ENCODE results near the gene PMFBP1. TPM values are rescaled to one million over a fixed set of nuclear protein-coding genes. Genes with fewer than 3 reads are reported as not detected.

PMFBP1 gene
- total and polyA plus RNA-seq, 2 experiments from 2014 or later, result 2.6 to 3.3 TPM

DNA sequence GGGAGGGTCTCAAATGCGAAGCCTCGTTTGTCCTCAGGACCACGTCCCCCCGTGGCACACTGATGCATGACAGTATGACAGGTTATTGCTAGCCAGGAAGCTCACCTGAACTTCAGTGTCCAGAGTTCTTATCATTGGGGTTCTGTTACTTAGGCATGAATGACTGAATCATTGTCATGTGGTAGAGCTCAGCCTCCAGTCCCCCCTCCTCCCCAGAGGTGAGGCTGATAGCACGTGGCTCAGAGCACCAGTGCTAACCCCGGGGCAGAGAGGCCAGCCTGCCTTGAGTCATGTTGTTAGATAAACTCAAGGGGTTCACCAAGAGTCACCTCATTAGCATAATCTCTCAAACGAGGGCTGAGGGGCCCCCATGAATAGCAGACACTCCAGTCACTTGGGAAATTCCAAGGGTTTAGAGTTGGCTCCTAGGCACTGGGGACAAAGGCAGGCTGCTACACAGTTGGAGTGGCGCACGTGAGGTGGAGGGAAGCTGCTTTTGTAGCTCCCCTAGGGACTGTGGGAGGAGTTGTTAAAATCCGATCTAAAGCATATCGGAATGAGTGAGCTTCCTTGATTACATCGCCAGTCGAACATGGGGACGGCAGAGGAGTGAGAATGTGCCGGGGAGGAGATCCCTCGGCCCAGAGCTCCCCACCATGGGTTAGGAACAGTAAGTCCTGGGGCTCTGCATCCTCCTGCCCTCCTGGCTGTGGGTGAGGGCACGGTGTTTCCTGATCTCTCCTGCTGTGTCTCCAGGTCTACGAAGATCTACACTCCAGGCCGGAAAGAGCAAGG, 60.1 kb downstream of the PMFBP1 start:
- no peaks in the 10 kb centered on the region for H3F3A ChIP-seq (replicated peaks; ENCODE audit: low read depth)
- Mint-ChIP-seq H3K4me1 (no peaks in the 10 kb centered on the region), H3K27ac (no peak overlapping the region), H3K27me3 (ENCODE audit: insufficient read depth, low read depth, poor library complexity) (peaks cover 2% of the 10 kb centered on the region), H3K36me3 (ENCODE audit: low read depth) (peaks cover 61% of the 10 kb centered on the region), H3K4me3 (no peak overlapping the region), H3K9me3 (no peaks in the 10 kb centered on the region)
- ATAC-seq, result no peak
- H3K4me1 ChIP-seq (ENCODE audit: insufficient read depth), result no peaks in the 10 kb centered on the region
- no peak overlapping the region for H3K4me3 ChIP-seq
- no peaks in the 10 kb centered on the region for H3K9me2 ChIP-seq (ENCODE audit: insufficient read depth)
- H3K36me3 ChIP-seq (ENCODE audit: insufficient read depth), result peaks cover 28% of the 10 kb centered on the region
- no peaks in the 10 kb centered on the region for H3K27me3 ChIP-seq (ENCODE audit: insufficient read depth)
- no peak overlapping the region for H3K27ac ChIP-seq (ENCODE audit: low read depth)
- no peak overlapping the region for H3K4me2 ChIP-seq
- H3K79me2 ChIP-seq (replicated peaks; ENCODE audit: insufficient read depth), result no peaks in the 10 kb centered on the region
- no peak overlapping the region for H2AFZ ChIP-seq
- no peak for DNase-seq (ENCODE audit: low spot score)
- TF ChIP-seq, protein P1, sequence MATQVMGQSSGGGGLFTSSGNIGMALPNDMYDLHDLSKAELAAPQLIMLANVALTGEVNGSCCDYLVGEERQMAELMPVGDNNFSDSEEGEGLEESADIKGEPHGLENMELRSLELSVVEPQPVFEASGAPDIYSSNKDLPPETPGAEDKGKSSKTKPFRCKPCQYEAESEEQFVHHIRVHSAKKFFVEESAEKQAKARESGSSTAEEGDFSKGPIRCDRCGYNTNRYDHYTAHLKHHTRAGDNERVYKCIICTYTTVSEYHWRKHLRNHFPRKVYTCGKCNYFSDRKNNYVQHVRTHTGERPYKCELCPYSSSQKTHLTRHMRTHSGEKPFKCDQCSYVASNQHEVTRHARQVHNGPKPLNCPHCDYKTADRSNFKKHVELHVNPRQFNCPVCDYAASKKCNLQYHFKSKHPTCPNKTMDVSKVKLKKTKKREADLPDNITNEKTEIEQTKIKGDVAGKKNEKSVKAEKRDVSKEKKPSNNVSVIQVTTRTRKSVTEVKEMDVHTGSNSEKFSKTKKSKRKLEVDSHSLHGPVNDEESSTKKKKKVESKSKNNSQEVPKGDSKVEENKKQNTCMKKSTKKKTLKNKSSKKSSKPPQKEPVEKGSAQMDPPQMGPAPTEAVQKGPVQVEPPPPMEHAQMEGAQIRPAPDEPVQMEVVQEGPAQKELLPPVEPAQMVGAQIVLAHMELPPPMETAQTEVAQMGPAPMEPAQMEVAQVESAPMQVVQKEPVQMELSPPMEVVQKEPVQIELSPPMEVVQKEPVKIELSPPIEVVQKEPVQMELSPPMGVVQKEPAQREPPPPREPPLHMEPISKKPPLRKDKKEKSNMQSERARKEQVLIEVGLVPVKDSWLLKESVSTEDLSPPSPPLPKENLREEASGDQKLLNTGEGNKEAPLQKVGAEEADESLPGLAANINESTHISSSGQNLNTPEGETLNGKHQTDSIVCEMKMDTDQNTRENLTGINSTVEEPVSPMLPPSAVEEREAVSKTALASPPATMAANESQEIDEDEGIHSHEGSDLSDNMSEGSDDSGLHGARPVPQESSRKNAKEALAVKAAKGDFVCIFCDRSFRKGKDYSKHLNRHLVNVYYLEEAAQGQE (IDR thresholded peaks at IDR 0.05; ENCODE audit: unreplicated experiment), result no peak
- TF ChIP-seq ZNF114 (CRISPR knock-in tag; IDR thresholded peaks at IDR 0.05), result no peak
- TF ChIP-seq, protein P2, sequence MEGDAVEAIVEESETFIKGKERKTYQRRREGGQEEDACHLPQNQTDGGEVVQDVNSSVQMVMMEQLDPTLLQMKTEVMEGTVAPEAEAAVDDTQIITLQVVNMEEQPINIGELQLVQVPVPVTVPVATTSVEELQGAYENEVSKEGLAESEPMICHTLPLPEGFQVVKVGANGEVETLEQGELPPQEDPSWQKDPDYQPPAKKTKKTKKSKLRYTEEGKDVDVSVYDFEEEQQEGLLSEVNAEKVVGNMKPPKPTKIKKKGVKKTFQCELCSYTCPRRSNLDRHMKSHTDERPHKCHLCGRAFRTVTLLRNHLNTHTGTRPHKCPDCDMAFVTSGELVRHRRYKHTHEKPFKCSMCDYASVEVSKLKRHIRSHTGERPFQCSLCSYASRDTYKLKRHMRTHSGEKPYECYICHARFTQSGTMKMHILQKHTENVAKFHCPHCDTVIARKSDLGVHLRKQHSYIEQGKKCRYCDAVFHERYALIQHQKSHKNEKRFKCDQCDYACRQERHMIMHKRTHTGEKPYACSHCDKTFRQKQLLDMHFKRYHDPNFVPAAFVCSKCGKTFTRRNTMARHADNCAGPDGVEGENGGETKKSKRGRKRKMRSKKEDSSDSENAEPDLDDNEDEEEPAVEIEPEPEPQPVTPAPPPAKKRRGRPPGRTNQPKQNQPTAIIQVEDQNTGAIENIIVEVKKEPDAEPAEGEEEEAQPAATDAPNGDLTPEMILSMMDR (conservative IDR thresholded peaks at IDR 0.05; ENCODE audit: low read depth in 2 of 2), result no peak
- TF ChIP-seq STAT1 (IDR thresholded peaks at IDR 0.05; ENCODE audit: unreplicated experiment), result no peak
- TF ChIP-seq CREB1 (CRISPR knock-in tag; IDR thresholded peaks at IDR 0.05; ENCODE audit: low read depth), result no peak
- TF ChIP-seq NANOG (IDR thresholded peaks at IDR 0.05; ENCODE audit: borderline replicate concordance), result no peak
- no peak for TF ChIP-seq EZH2phosphoT487 (IDR thresholded peaks at IDR 0.05; ENCODE audit: unreplicated experiment)
- no peak for TF ChIP-seq JUNB (IDR thresholded peaks at IDR 0.05; ENCODE audit: unreplicated experiment)
- TF ChIP-seq, protein P3, sequence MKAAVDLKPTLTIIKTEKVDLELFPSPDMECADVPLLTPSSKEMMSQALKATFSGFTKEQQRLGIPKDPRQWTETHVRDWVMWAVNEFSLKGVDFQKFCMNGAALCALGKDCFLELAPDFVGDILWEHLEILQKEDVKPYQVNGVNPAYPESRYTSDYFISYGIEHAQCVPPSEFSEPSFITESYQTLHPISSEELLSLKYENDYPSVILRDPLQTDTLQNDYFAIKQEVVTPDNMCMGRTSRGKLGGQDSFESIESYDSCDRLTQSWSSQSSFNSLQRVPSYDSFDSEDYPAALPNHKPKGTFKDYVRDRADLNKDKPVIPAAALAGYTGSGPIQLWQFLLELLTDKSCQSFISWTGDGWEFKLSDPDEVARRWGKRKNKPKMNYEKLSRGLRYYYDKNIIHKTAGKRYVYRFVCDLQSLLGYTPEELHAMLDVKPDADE (IDR thresholded peaks at IDR 0.05), result no peak
- TF ChIP-seq, protein P4, sequence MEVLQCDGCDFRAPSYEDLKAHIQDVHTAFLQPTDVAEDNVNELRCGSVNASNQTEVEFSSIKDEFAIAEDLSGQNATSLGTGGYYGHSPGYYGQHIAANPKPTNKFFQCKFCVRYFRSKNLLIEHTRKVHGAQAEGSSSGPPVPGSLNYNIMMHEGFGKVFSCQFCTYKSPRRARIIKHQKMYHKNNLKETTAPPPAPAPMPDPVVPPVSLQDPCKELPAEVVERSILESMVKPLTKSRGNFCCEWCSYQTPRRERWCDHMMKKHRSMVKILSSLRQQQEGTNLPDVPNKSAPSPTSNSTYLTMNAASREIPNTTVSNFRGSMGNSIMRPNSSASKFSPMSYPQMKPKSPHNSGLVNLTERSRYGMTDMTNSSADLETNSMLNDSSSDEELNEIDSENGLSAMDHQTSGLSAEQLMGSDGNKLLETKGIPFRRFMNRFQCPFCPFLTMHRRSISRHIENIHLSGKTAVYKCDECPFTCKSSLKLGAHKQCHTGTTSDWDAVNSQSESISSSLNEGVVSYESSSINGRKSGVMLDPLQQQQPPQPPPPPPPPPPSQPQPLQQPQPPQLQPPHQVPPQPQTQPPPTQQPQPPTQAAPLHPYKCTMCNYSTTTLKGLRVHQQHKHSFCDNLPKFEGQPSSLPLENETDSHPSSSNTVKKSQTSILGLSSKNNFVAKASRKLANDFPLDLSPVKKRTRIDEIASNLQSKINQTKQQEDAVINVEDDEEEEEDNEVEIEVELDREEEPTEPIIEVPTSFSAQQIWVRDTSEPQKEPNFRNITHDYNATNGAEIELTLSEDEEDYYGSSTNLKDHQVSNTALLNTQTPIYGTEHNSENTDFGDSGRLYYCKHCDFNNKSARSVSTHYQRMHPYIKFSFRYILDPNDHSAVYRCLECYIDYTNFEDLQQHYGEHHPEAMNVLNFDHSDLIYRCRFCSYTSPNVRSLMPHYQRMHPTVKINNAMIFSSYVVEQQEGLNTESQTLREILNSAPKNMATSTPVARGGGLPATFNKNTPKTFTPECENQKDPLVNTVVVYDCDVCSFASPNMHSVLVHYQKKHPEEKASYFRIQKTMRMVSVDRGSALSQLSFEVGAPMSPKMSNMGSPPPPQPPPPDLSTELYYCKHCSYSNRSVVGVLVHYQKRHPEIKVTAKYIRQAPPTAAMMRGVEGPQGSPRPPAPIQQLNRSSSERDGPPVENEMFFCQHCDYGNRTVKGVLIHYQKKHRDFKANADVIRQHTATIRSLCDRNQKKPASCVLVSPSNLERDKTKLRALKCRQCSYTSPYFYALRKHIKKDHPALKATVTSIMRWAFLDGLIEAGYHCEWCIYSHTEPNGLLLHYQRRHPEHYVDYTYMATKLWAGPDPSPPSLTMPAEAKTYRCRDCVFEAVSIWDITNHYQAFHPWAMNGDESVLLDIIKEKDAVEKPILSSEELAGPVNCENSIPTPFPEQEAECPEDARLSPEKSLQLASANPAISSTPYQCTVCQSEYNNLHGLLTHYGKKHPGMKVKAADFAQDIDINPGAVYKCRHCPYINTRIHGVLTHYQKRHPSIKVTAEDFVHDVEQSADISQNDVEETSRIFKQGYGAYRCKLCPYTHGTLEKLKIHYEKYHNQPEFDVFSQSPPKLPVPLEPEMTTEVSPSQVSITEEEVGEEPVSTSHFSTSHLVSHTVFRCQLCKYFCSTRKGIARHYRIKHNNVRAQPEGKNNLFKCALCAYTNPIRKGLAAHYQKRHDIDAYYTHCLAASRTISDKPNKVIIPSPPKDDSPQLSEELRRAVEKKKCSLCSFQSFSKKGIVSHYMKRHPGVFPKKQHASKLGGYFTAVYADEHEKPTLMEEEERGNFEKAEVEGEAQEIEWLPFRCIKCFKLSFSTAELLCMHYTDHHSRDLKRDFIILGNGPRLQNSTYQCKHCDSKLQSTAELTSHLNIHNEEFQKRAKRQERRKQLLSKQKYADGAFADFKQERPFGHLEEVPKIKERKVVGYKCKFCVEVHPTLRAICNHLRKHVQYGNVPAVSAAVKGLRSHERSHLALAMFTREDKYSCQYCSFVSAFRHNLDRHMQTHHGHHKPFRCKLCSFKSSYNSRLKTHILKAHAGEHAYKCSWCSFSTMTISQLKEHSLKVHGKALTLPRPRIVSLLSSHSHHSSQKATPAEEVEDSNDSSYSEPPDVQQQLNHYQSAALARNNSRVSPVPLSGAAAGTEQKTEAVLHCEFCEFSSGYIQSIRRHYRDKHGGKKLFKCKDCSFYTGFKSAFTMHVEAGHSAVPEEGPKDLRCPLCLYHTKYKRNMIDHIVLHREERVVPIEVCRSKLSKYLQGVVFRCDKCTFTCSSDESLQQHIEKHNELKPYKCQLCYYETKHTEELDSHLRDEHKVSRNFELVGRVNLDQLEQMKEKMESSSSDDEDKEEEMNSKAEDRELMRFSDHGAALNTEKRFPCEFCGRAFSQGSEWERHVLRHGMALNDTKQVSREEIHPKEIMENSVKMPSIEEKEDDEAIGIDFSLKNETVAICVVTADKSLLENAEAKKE (CRISPR knock-in tag; IDR thresholded peaks at IDR 0.05), result no peak
- no peak for TF ChIP-seq EZH2 (IDR thresholded peaks at IDR 0.05; ENCODE audit: low read depth, unreplicated experiment)
- TF ChIP-seq POLR2AphosphoS5 (IDR thresholded peaks at IDR 0.05; ENCODE audit: low read depth), result no peak
- no peak for TF ChIP-seq ZNF331 (CRISPR knock-in tag; IDR thresholded peaks at IDR 0.05; ENCODE audit: low read depth)
- H4K20me1 ChIP-seq (replicated peaks; ENCODE audit: insufficient read depth), result no peaks in the 10 kb centered on the region; the same call in 1 of the 2 replicates
